Dedifferentiated amniotic fluid mesenchymal stem cell (primary cell): ENCODE measurements around the gene CCDC152.
A peak's percentile ranks its signal among the peaks of the same experiment; 100 is the strongest.
"Not testable (repeated sequence)": the region's sequence is repeated elsewhere in the genome, so short reads cannot be mapped to it uniquely, and the experiment has no call there.

Experiments
- DNase-seq: peaks from one replicate; pipeline ENCODE4 v3.0.0-alpha.2; 2016; ENCODE audit errors: extremely low spot score

CCDC152 gene

DNA sequence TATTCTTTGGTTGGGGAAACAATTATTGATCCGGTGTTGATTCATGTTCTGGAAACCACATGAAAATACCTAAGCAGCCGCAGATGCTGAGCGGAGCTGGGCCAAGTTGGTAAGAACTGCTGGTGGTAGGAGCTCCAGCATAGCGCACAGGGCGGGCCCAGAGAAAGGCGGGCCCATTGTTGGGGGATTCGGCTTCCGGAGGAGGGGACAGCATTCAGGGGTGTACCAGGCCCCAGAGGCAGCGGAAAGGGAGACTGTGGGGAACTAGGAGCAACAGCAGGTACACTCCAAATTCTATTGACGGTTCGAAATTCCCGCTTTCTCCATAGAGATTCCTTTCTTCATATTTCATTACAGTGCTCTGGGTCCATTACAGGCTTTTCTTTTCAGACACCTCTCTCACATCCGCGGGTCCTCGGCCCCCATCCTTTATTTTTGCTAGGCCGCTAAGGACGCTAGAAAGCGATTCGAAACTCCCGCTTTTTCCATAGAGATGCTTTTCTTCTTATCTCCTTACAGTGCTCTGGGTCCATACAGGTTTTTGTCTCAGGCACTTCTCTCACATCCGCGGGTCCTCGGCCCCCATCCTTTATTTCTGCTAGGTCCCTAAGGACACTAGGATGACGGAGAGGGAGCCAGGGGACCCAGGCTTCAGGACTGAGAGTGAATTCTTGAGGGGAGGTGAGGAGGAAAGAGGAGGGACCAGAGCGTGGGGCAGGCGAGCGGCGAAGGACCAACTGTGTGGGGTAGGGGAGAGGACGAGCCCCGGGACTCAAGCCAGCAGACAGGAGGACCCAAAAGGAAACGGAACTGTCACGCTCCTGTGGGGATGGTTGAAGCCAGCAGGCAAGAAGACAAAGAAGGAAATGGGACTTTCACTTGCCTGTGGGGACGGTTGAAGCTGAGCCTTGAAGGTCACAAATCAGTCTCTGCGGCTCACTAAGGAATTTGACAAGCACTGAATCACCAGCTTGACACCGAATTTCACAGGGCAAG lies at the start of gene CCDC152:
Gene CCDC152 (plus strand): TSS at position 213 of the 996 bp plus-strand sequence. CDS start 2,304 bp downstream, outside the sequence.
- no peak for DNase-seq

GRCh38 chr5:42715785-42716184 lies 40.8 kb upstream of the CCDC152 start:
- no peak for DNase-seq

- no peak for DNase-seq
Measured at GRCh38 chr5:42718591-42718990, 38.0 kb upstream of the CCDC152 start.

DNA sequence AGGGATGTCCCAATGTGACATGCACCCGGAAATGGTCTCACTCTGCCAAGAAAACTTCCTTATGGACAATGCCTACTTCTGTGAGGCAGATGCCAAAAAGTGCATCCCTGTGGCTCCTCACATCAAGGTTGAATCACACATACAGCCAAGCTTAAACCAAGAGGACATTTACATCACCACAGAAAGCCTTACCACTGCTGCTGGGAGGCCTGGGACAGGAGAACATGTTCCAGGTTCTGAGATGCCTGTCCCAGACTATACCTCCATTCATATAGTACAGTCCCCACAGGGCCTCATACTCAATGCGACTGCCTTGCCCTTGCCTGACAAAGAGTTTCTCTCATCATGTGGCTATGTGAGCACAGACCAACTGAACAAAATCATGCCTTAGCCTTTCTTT lies 37.6 kb upstream of the CCDC152 start:
- DNase-seq = no peak

GRCh38 chr5:42720251-42720650 lies 36.4 kb upstream of the CCDC152 start:
- no peak for DNase-seq

DNA sequence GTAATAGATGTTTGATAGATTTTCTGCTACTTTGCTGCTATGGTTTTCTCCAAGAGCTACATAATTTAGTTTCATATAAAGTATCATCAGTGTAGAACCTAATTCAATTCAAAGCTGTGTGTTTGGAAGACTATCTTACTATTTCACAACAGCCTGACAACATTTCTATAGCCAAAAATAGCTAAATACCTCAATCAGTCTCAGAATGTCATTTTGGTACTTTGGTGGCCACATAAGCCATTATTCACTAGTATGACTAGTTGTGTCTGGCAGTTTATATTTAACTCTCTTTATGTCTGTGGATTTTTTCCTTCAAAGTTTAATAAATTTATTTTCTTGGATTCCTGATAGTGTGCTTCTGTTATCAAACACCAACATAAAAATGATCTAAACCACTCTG lies 35.1 kb upstream of the CCDC152 start:
- DNase-seq = no peak

GRCh38 chr5:42734531-42735058 lies 22.0 kb upstream of the CCDC152 start:
- not testable (repeated sequence) for DNase-seq

DNA sequence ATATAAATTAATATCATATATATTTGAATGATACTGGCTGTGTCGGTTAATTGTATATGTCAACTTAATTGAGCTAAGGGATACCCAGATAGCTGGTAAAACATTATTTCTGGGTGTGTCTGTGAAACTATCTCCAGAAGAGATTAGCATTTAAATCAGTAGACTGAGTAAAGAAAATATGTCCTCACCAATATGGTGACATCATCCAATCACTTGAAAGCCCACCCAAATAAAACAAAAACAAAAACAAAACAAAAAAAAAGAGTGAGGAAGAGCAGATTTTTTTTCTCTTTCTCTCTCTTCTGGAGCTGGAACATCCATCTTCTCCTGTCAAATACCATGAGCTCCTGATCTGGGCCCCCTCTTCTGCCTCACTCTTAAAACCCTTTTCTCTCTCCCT lies 15.7 kb upstream of the CCDC152 start:
- DNase-seq = no peak

DNA sequence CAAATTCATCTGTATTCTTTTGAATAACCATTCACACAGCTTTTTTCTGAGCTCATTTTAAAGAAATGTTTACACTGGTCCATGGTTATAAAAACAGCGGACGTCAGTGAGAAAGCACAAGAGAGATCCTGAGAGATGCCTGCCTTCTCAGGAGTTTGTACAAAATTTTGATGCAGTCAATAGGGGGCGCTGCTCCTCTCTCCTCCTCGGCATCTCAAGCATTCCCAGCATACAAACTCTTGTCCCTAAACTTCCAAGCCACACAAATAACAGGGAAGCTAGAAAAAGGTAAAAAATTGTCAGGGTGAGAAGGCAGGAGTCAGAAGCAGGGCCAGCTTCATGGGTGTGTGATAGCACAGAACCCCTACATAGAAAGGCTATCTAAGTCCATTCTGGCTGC lies 11.2 kb upstream of the CCDC152 start:
- DNase-seq = no peak

DNA sequence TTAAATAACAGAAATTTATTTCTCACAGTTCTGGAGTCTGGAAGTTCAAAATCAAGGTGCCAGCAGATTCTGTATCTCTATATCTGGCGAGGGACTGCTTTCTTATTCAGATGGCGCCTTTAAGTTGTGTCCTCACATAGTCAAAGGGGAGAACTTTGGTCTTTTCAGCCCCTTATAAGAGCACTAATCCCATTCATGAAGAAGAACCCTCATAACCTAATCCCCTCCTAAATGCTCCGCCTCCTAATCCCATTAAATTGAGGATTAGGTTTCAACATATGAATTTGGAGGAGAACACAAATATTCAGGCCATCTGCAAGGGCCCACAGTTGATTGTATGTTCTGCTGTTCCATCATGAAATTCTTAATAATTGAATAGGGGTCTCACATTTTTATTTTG lies 10.8 kb upstream of the CCDC152 start:
- DNase-seq = no peak

GRCh38 chr5:42749020-42749419 lies 7.6 kb upstream of the CCDC152 start:
- DNase-seq = no peak

DNA sequence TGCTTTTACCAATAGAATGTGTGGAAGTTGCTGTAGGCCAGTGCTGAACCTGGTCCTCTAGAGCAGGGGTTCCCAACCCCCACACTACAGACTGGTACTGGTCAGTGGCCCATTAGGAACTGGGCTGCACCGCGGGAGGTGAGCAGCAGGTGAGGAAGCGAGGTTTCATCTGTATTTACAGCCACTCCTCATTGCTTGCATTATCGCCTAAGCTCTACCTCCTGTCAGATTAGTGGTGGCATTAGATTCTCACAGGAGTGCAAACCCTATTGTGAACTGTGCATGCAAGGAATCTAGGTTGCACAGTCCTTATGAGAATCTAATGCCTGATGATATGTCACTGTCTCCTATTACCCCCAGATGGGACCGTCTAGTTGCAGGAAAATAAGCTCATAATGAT lies 6.1 kb upstream of the CCDC152 start:
- DNase-seq = no peak

DNA sequence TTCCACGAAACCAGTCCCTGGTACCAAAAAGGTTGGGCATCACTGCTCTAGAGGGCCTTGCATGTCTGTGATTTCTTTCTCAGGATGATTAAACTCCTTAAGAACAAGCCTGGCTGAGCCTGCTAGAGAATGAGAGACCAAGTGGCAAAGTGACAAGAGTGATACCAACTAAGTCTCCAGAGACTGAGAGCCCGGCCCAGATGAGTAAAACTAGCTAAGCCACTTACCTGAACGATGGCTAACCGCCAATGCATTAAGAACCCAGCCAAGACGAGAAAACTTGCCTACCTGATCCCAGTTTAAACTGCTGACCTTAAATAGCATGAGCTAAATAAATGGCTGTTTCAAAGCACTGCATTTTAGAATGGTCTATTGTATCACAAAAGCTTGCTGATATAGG lies 5.6 kb upstream of the CCDC152 start:
- DNase-seq = no peak

- DNase-seq = no peak
Measured at GRCh38 chr5:42753099-42753498, 3.5 kb upstream of the CCDC152 start.

- no peak for DNase-seq
Measured at GRCh38 chr5:42759456-42759855, 2.8 kb downstream of the CCDC152 start.

DNA sequence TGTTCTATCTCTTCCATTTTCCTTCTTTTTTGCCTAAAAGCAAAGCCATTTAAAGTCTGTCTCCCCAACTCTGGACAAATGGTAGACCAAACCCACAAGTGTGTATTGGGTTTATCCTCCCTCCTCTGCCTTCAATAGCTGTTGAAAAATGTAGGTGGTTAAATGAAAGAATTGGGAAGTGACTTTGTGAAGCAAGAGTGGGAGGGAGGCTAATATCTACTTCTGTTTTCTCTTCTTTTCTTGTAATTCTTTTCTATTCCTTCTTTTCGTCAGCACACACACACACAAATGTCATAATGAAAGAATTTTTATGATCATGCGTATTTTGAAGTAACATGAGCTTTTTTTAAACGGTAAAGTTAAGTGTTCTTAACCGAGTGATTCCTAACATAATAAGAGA lies 3.8 kb downstream of the CCDC152 start:
- DNase-seq = no peak

DNA sequence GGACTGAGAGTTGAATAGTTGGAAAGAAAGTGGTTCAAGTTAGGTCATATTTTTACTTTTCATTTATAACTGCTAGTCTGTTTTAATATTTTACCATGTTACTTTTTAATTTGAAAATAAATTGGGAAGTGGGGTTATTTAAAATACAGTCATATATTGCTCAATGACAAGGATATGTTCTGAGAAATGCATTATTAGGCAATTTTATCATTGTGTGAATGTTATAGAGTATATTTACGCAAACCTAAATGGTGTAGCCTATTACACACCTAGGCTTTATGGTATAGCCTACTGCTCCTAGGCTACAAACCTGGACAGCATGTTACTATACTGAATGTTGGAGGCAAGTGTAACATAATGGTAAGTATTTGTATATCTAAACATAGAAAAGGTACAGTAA lies 5.2 kb downstream of the CCDC152 start:
- no peak for DNase-seq

DNA sequence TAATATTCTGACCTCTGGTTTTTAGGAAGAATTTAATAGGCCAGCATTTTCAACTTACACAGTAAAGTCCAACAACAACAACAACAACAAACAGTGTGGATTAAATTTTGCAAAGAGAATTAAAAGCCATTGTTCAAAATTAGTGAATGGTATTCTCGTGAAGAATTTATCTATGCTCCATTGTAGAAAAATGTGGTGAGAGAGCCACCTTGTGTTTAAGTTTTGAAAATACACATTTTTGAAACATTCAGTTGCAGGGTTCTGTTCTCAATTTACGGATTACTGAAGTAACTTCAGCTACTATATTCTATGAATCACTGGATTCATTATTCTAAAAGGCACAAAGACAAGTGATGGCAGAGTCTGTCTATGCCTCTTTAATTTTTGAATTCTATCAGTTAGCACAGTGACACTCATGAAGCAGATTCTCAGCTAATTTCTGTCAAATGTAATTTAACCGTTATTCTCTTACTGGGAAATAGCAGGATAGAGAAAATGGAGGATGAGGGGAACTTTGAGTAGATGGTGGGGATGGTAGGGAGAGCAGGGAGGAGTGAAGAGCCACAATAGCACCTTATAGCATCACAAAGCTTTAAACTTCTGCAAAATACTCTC lies 11.0 kb downstream of the CCDC152 start:
- DNase-seq = peak; percentile 65

DNA sequence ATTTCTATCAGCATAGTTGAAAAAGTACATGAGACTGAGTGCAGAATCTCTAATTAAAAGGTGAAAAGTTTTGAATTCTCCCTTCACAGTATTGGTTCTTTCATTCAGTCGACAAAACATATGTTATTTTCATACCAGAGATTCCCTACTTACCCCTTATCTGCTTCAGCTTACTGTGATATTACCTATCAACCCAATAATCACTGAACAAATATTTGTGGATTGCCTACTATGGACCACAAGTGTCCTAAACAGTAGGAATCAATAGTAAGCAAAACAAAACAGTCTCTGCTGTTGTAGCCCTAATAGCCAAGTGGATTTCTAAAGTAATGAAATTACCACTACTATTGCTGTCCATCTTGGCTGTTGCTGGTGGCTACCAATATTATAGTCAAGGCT lies 11.5 kb downstream of the CCDC152 start:
- no peak for DNase-seq

DNA sequence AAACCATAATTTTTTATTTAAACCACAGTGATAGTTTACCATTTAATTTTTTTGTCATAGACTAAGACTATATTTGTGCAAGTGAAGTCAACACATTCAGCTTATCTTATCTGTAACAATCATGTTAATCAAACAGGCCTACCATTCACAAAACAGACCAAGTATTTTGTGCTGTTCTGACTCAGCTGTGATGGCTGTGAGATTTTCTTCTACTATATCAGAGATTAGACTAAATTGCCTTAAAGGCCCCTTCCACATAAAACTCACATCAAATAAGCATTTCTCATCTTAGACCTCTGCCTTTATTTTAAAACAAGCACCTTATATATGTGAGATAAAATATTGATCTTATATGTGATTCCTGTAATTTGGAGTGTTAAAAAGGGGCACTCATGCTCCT lies 13.4 kb downstream of the CCDC152 start:
- DNase-seq = no peak

GRCh38 chr5:42772265-42772993 lies 15.8 kb downstream of the CCDC152 start:
- no peak for DNase-seq

DNA sequence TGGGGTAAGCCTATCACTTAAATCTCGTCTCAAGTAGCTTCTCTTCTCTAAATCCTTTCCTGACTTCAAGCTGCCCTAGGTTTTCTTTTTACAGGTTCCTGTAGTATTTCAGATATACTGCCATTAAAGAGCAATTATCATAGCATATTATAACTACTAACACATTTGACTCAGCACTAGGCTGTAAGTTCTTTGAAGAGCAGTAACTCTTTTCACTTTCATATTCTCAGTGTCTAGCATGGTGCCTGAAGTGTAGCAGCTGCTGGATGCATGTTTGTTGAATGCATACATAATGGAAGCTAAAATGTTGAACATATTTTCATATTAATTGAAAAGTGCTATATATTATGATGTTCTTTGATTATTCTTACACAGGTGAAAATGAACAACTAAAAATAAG lies 22.5 kb downstream of the CCDC152 start:
- DNase-seq = no peak
